ENCODE results near the gene PFKFB1. TPM values are rescaled to one million over a fixed set of nuclear protein-coding genes. Genes with fewer than 3 reads are reported as not detected.

PFKFB1 gene
- total and polyA plus RNA-seq, 4 donors = 2.9 to 19.2 (median 7.3) TPM

- no peak for TF ChIP-seq FOXA1 (IDR thresholded peaks at IDR 0.05)
- TF ChIP-seq JUND (IDR thresholded peaks at IDR 0.05) = no peak
- no peak for TF ChIP-seq GABPA (IDR thresholded peaks at IDR 0.05 in 1 of 2, conservative IDR thresholded peaks at IDR 0.05 in 1 of 2)
- no peak for TF ChIP-seq REST (IDR thresholded peaks at IDR 0.05)
- TF ChIP-seq FOXA2 (IDR thresholded peaks at IDR 0.05) = no peak
- TF ChIP-seq RXRA (IDR thresholded peaks at IDR 0.05) = no peak
- TF ChIP-seq HNF4A (conservative IDR thresholded peaks at IDR 0.05) = no peak
- no peak for TF ChIP-seq NR2F2 (IDR thresholded peaks at IDR 0.05)
- no peak for TF ChIP-seq HNF4G (IDR thresholded peaks at IDR 0.05)
- no peak for TF ChIP-seq EGR1 (IDR thresholded peaks at IDR 0.05; ENCODE audit: low read depth in 2 of 2)
- TF ChIP-seq ATF3 (IDR thresholded peaks at IDR 0.05) = no peak
- no peak for TF ChIP-seq YY1 (IDR thresholded peaks at IDR 0.05)
- TF ChIP-seq RAD21 (IDR thresholded peaks at IDR 0.05) = no peak
- no peak for TF ChIP-seq CTCF (IDR thresholded peaks at IDR 0.05; ENCODE audit: low read depth, low read length, missing input control)
- Histone ChIP-seq H3K4me1 (ENCODE audit: control insufficient read depth in 4 of 4, insufficient read depth in 4 of 4, low read length in 3 of 4) (no peaks in the 10 kb centered on the region), H3K27me3 (ENCODE audit: control insufficient read depth in 4 of 4, insufficient read depth in 4 of 4, low read length in 3 of 4) (no peaks in the 10 kb centered on the region), H3K4me3 (ENCODE audit: low read depth in 1 of 3, low read length in 3 of 3) (no peak overlapping the region), H3K27ac (ENCODE audit: low read depth in 1 of 2, low read length in 2 of 2) (no peak overlapping the region), H3K36me3 (ENCODE audit: control insufficient read depth in 4 of 4, insufficient read depth in 3 of 4, low read depth in 1 of 4, low read length in 3 of 4) (no peaks in the 10 kb centered on the region), H3K9ac (ENCODE audit: low read depth in 1 of 2, low read length in 2 of 2) (no peak overlapping the region), H3K9me3 (ENCODE audit: control insufficient read depth in 4 of 4, low read length in 3 of 4) (no peaks in the 10 kb centered on the region)
- no peak for DNase-seq (ENCODE audit: low spot score)
- WGBS = 97% methylated on average over 6 of the region's 6 CpGs
Measured at GRCh38 chrX:55041514-55041913, 47.5 kb upstream of the PFKFB1 start.

DNA sequence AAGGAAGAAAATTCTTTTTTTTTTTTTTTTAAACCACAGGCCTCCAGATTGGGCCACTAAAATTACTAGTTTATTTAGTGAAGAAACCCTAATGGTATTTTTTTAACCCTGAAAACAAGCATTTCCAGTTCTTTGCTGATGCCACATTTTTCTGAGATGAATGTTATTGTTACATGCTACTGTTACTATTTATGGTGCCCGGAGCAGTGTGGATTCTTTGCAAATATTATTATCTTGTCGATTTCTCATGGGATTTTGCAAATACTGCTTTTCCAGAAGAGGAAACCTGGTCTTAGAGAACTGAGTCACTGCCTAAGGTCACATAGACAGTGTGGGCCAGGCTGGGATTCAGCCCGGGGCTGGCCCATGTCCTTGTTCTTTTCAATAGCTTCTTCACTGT is 45.5 kb upstream of the PFKFB1 start:
- Histone ChIP-seq H3K4me1 (ENCODE audit: control insufficient read depth in 4 of 4, insufficient read depth in 4 of 4, low read length in 3 of 4) (no peaks in the 10 kb centered on the region), H3K4me3 (ENCODE audit: low read depth in 1 of 3, low read length in 3 of 3) (no peak overlapping the region), H3K27ac (ENCODE audit: low read depth in 1 of 2, low read length in 2 of 2) (no peak overlapping the region), H3K27me3 (ENCODE audit: control insufficient read depth in 4 of 4, insufficient read depth in 4 of 4, low read length in 3 of 4) (no peaks in the 10 kb centered on the region), H3K9ac (ENCODE audit: low read depth in 1 of 2, low read length in 2 of 2) (no peak overlapping the region), H3K9me3 (ENCODE audit: control insufficient read depth in 4 of 4, low read length in 3 of 4) (no peaks in the 10 kb centered on the region), H3K36me3 (ENCODE audit: control insufficient read depth in 4 of 4, insufficient read depth in 3 of 4, low read depth in 1 of 4, low read length in 3 of 4) (no peaks in the 10 kb centered on the region)
- no peak for TF ChIP-seq RAD21 (IDR thresholded peaks at IDR 0.05)
- TF ChIP-seq RXRA (IDR thresholded peaks at IDR 0.05) = no peak
- TF ChIP-seq GABPA (IDR thresholded peaks at IDR 0.05 in 1 of 2, conservative IDR thresholded peaks at IDR 0.05 in 1 of 2) = no peak
- no peak for TF ChIP-seq HNF4G (IDR thresholded peaks at IDR 0.05)
- no peak for TF ChIP-seq MAX (IDR thresholded peaks at IDR 0.05)
- no peak for TF ChIP-seq FOXA1 (IDR thresholded peaks at IDR 0.05)
- TF ChIP-seq SP1 (IDR thresholded peaks at IDR 0.05) = no peak
- no peak for TF ChIP-seq TAF1 (conservative IDR thresholded peaks at IDR 0.05)
- no peak for TF ChIP-seq FOXA2 (IDR thresholded peaks at IDR 0.05)
- no peak for TF ChIP-seq NR2F2 (IDR thresholded peaks at IDR 0.05)
- DNase-seq (ENCODE audit: low spot score) = no peak
- 85% methylated on average over 3 of the region's 3 CpGs for WGBS
